ENCODE measurements around the gene GTSF1L.

Gene GTSF1L

GRCh38 chr20:43716123-43716522 is 10.7 kb downstream of the GTSF1L start:
- DNase-seq (ENCODE audit: low spot score) = no peak

DNA sequence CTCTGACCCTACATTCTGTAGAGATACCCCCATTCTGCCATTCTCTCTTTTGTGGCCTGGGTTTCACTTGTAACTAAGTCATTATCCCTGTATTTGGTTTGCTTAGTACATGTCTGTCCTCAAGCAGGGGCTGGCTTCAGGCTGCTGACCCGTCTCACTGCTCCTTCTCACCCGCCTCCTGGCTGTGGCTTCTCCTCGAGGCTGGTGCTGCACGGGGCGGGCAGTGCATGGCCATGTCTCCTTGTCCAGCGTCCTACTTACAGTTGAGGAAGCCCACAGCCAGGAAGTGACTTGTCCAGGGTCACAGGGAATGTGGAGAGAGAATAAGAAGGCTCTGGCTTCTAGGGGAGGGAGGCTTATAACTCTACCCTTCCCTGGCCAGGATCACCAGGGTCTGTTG is 11.3 kb downstream of the GTSF1L start:
- no peak for DNase-seq (ENCODE audit: low spot score)

DNA sequence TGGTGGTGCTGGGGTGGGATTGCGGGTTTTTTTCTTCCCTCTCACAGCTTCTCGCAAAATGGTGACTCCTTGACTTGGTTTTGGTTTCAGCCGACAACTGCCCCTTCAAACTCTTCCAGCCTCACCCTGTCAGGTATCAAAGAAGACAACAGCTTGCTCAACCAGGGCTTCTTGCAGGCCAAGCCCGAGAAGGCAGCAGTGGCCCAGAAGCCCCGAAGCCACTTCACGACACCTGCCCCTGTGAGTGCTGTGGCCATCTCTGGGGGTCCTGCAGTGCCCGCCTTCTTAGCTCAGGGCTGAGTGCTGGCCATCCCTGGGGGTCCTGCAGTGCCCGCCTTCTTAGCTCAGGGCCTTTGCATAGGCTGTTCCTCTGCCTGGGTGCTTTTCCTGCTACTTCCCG is 11.8 kb downstream of the GTSF1L start:
- DNase-seq (ENCODE audit: low spot score) = no peak

DNA sequence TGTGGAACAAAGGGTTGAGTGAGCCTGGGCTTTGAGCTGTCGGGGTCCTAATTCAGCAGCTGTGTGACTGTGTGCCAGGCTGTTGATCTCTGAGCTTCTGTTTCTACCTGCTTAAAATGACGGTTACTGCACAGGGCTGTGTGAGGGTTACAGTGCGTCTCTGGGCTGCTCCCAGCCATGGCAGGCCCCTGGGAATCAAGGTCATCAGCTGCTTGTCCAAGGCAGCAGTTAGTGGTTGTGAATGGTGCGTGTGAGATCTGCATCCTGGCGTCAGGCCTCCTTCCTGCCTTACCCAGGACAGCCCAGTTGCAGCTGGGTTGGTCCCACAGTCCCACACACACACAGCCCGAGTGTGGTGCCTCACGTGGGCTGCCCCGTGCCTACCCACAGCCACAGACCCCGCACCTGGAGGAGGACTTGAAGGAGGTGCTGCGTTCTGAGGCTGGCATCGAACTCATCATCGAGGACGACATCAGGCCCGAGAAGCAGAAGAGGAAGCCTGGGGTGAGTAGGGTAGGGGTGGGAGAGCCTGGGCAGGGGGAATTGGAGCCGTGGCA is 15.6 kb downstream of the GTSF1L start:
- no peak for DNase-seq (ENCODE audit: low spot score)

GRCh38 chr20:43710370-43711044 is 16.3 kb downstream of the GTSF1L start:
- no peak for DNase-seq (ENCODE audit: low spot score)

DNA sequence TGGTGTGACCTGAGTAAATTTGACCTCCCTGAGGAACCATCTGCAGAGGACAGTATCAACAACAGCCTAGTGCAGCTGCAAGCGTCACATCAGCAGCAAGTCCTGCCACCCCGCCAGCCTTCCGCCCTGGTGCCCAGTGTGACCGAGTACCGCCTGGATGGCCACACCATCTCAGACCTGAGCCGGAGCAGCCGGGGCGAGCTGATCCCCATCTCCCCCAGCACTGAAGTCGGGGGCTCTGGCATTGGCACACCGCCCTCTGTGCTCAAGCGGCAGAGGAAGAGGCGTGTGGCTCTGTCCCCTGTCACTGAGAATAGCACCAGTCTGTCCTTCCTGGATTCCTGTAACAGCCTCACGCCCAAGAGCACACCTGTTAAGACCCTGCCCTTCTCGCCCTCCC is 24.3 kb downstream of the GTSF1L start:
- DNase-seq (ENCODE audit: low spot score) = no peak

DNA sequence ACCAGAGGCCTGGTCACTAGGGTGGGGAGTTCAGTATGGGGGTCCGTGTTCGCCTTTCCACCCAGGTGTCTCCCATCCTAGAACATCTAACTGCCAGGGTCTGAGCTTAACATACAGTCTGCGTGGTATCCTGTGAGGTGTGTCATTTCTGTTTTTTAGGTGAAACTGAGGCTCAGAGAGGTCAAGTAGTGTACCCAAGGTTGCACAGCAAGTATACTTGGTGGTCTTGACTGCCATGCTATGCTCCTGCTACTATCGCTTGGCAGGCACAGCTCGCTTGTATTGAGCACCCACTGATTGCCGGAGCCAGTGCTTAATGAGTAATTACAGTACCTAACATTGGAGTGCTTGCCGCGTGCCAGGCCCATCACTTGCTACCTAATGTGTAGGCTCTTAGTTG is 26.2 kb downstream of the GTSF1L start:
- no peak for DNase-seq (ENCODE audit: low spot score)

- DNase-seq (ENCODE audit: low spot score) = no peak
These were observed 26.7 kb downstream of the GTSF1L start for GRCh38 chr20:43699941-43700565.

DNA sequence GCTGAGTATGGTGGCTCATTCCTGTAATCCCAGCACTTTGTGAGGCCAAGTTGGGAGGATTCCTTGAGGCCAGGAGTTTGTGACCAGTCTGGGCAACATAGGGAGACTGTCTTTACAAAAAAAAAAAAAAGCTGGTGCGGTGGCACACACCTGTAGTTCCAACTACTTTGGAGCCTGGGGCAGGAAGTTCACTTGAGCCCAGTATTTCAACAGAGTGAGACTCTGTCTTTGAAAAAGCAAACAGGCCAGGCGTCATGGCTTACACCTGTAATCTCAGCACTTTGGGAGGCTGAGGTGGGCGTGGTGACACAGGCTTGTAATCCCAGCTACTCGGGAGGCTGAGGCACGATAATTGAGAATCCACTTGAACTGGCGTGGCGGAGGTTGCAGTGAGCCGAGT is 31.2 kb downstream of the GTSF1L start:
- no peak for DNase-seq (ENCODE audit: low spot score)

- no peak for DNase-seq (ENCODE audit: low spot score)
These were observed 32.0 kb downstream of the GTSF1L start for GRCh38 chr20:43694763-43695162.

GRCh38 chr20:43691928-43692524 is 34.8 kb downstream of the GTSF1L start:
- DNase-seq (ENCODE audit: low spot score) = peak; percentile 44

GRCh38 chr20:43690943-43691598 is 35.7 kb downstream of the GTSF1L start:
- DNase-seq (ENCODE audit: low spot score) = no peak

DNA sequence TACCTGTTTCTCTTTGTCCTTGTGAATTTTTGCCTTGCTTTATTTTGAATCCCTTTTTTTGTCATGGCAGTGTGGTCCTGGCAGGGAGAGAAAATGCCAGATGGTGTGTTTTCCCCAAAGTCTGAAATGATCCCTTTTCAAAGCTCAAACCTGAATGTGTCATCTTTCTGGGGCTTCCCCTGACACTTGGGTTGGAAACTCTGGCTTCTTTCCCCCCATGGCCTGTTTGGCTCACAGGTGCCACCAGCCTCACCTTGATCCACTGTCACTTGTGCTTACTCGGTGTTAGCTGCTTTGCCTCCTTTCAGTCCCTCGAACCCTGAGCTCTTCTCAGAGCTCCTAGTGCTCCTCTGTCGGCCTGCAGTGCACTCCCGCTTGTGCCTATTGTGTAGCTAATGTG is 37.6 kb downstream of the GTSF1L start:
- DNase-seq (ENCODE audit: low spot score) = no peak

DNA sequence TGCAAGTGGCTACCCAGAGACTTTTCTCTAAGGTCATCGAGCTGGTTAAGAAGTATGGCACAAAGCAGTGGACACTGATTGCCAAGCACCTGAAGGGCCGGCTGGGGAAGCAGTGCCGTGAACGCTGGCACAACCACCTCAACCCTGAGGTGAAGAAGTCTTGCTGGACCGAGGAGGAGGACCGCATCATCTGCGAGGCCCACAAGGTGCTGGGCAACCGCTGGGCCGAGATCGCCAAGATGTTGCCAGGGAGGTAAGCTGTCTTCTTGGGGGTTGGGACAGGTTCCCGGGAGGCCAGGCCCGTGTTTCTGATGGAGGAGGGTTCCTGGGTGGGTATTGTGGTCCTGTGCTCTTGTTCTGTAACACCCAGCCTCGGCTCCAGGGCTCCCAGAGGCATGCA is 40.0 kb downstream of the GTSF1L start:
- no peak for DNase-seq (ENCODE audit: low spot score)

DNA sequence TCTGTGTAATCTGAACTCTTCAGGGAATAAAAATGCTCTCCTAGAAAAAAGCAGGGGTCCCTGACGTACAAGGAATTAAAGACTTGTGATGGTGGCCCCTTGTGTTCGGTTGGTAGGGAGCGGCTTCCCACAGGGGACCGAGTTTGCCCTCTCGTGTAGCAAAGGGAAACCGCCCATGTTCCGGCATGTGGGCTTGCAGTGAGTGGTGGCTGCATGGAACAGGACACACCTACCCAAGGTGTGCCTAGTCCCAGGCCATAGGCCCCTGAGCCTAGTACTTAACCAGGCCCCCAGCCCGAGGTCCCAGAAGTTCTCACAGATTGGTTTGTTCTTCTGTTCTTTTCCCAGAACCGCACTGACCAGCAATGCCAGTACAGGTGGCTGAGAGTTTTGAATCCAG is 44.4 kb downstream of the GTSF1L start:
- DNase-seq (ENCODE audit: low spot score) = no peak

GRCh38 chr20:43681991-43682410 is 44.8 kb downstream of the GTSF1L start:
- no peak for DNase-seq (ENCODE audit: low spot score)

- no peak for DNase-seq (ENCODE audit: low spot score)
These were observed 45.3 kb downstream of the GTSF1L start for GRCh38 chr20:43681468-43681942.

- DNase-seq (ENCODE audit: low spot score) = no peak
These were observed 45.8 kb downstream of the GTSF1L start for GRCh38 chr20:43680981-43681380.

DNA sequence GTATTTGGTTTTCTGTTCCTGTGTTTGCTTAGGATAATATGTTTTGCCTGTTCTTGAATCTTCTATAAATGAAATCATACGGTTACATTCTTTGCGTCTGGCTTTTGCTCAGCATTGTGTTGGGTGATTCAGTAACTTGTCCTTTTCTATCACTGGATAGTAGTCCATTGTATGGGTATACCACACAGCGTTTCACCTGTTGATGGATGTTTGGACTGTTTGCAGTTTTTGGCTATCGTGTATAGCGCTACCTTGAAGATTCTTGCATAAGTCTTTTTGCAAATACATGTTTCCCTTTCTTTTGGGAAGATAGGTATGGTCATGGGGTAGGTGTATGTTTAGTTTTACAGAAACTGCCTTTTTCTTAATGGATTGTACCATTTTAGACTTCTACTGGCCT is 50.4 kb downstream of the GTSF1L start:
- DNase-seq (ENCODE audit: low spot score) = no peak
